Esophagus muscularis mucosa (tissue), 3 donors: ENCODE measurements around the gene FNDC11.

ENCODE experiments used
- CTCF ChIP-seq, 3 experiments: fragments of 200-600 bp in 2 of 3; fragments of 450-650 bp in 1 of 3; sonication (generic) in 2 of 3; IDR thresholded peaks; one replicate each; pipeline ENCODE4 v1.5.1; 2017 to 2019; ENCODE audit warnings: antibody characterized with exemption in 3 of 3, mild to moderate bottlenecking in 2 of 3, moderate library complexity in 1 of 3
- POLR2AphosphoS5 ChIP-seq, 2 donors: sonication (generic); formaldehyde crosslinking; IDR thresholded peaks; one replicate each; pipeline ENCODE4 v1.6.1; 2017; ENCODE audit warnings: antibody characterized with exemption in 2 of 2

GRCh38 chr20:63505281-63505680 is 48.7 kb upstream of the FNDC11 start:
- TF ChIP-seq POLR2AphosphoS5 (IDR thresholded peaks at IDR 0.05) (no peak), CTCF (IDR thresholded peaks at IDR 0.05) (no peak)
